GM19452 (cell line): Measurements from ENCODE around the gene ZMYM4.
"Not testable (repeated sequence)": the region's sequence is repeated elsewhere in the genome, so short reads cannot be mapped to it uniquely, and the experiment has no call there.

Source experiments
- ATAC-seq: cut with Tn5 transposase; IDR thresholded peaks from one replicate; pipeline ENCODE4 v1.9.1; 2021; ENCODE audit not compliant: unreplicated experiment

Gene ZMYM4

GRCh38 chr1:35268282-35269200 lies at the start of gene ZMYM4:
ZMYM4 (plus strand) TSS chr1:35268709; CDS start chr1:35269047, 338 bp downstream.
- peak; percentile 87 for ATAC-seq

GRCh38 chr1:35220976-35221375 lies 47.5 kb upstream of the ZMYM4 start:
- no peak for ATAC-seq

GRCh38 chr1:35222322-35223083 lies 46.0 kb upstream of the ZMYM4 start:
- no peak for ATAC-seq

- ATAC-seq, result no peak
These were observed 45.4 kb upstream of the ZMYM4 start for GRCh38 chr1:35223084-35223630.

GRCh38 chr1:35226546-35226945 lies 42.0 kb upstream of the ZMYM4 start:
- no peak for ATAC-seq

GRCh38 chr1:35229587-35230360 lies 38.7 kb upstream of the ZMYM4 start:
- no peak for ATAC-seq

GRCh38 chr1:35231287-35231686 lies 37.2 kb upstream of the ZMYM4 start:
- ATAC-seq, result no peak

- ATAC-seq, result not testable (repeated sequence)
These were observed 31.7 kb upstream of the ZMYM4 start for GRCh38 chr1:35236772-35237171.

GRCh38 chr1:35243691-35244090 lies 24.8 kb upstream of the ZMYM4 start:
- ATAC-seq, result no peak

- no peak for ATAC-seq
These were observed 21.3 kb upstream of the ZMYM4 start for GRCh38 chr1:35247256-35247655.

GRCh38 chr1:35253941-35254340 lies 14.6 kb upstream of the ZMYM4 start:
- ATAC-seq, result no peak

GRCh38 chr1:35255276-35255675 lies 13.2 kb upstream of the ZMYM4 start:
- ATAC-seq, result no peak

- ATAC-seq, result no peak
These were observed 8.9 kb upstream of the ZMYM4 start for GRCh38 chr1:35259561-35259960.

- no peak for ATAC-seq
These were observed 6.9 kb upstream of the ZMYM4 start for GRCh38 chr1:35261412-35262120.

GRCh38 chr1:35264035-35264434 lies 4.5 kb upstream of the ZMYM4 start:
- ATAC-seq, result no peak

GRCh38 chr1:35264871-35265270 lies 3.6 kb upstream of the ZMYM4 start:
- no peak for ATAC-seq

GRCh38 chr1:35266306-35266705 lies 2.2 kb upstream of the ZMYM4 start:
- ATAC-seq, result no peak

GRCh38 chr1:35269201-35269988 lies 886 bp downstream of the ZMYM4 start:
- no peak for ATAC-seq

GRCh38 chr1:35269989-35270289 lies 1.4 kb downstream of the ZMYM4 start:
- no peak for ATAC-seq

- ATAC-seq, result no peak
These were observed 2.3 kb downstream of the ZMYM4 start for GRCh38 chr1:35270836-35271235.
